EH (cell line): Measurements from ENCODE around the gene MPG.

Source experiments
- DNase-seq: peaks from one replicate; pipeline ENCODE4 v3.0.0-alpha.2; 2015; ENCODE audit warnings: low read depth

Gene MPG

DNA sequence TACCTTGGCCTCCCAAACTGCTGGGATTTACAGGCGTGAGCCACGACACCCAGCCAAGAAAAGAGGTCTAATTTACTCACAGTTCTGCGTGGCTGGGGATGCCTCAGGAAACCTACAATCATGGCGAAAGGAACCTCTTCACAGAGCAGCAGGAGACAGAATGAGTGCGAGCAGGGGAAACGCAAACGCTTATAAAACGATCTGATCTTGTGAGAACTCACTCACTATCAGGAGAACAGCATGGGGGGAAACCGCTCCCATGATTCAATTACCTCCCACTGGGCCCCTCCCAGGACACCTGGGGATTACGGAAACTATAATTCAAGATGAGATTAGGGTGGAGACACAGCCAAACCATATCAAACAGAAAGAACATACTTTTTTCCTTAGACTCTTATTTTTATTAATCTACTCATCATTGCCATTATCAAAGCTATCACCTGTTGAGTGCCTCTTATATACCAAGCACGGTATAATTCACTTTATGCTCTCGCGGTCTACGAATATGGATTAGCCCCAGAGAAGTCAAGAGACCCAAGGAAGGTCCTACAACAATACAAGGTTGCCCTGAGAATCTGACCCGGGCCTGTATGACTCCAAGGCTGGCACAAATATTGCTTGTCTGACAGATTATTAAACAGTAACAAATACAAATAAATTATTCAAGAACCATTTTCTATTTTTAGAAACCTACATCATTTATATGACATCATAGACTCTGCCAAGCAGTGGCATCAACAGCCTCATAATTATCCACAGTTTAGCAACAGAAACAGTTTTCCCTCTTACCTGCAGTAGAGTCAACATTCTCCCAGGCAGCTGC lies 27.0 kb upstream of the MPG start:
- no peak for DNase-seq

DNA sequence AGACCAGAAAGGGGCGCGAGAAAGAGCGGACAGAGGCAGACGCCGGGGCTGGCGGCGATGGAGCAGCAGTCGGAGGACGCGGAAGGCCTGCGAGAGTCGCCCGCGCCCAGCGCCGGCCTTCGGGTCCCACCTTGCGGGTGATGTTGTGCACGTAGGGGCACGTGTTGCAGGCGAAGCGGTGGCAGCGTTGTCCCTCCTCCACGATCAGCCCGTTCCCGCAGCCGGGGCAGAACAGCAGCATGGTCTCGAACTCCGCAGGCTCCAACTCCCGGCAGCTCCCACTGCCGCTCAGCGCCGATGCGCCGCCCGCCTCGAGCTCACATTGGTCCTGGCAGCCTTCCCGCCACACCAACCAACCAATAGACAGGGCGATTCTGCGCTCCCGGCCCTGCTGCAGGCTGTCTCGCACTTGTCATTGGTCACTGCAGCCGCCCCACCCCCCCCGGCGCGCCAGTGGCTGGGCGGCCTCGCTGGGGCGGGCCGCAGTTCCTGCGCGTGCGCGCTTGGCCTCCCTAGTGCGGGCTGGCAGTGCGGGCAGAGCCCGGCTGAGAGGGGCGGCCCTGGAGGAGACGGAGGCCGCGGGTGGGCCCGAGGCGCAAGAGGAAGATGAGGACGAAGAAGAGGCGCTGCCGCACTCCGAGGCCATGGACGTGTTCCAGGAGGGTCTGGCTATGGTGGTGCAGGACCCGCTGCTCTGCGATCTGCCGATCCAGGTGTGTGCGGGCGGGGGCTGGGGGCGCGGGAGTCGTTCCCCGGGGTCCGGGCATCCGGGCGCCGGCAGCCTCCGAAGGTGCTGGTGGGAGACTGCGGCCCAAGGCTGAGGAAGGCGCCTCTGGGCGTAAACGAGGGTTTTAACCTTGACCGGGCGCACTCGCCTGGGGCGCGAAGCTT lies 24.4 kb upstream of the MPG start, which contains the start of the genes POLR3K and SNRNP25:
TSS of gene POLR3K (minus strand) at position 263 of the 891 bp plus-strand sequence. CDS start at position 241, 22 bp downstream.
TSS of gene SNRNP25 (plus strand) at position 483 of the 891 bp plus-strand sequence. CDS start at position 672, 189 bp downstream.
- DNase-seq: peak; percentile 98

DNA sequence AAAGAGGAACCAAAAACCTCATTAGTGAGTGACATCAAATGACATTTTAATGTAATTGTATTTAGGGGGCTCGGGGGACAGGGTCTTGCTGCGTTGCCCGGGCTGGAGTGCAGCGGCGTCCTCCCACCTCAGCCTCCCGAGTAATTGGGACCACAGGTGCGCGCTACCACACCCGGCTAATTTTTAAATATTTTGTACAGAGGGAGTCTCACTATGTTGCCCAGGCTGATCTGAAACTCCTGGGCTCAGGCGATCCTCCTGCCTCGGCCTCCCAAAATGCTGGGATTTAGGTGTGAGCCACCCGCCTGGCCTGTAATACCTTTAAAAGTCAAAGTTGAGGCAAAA lies 23.8 kb upstream of the MPG start:
- no peak for DNase-seq

DNA sequence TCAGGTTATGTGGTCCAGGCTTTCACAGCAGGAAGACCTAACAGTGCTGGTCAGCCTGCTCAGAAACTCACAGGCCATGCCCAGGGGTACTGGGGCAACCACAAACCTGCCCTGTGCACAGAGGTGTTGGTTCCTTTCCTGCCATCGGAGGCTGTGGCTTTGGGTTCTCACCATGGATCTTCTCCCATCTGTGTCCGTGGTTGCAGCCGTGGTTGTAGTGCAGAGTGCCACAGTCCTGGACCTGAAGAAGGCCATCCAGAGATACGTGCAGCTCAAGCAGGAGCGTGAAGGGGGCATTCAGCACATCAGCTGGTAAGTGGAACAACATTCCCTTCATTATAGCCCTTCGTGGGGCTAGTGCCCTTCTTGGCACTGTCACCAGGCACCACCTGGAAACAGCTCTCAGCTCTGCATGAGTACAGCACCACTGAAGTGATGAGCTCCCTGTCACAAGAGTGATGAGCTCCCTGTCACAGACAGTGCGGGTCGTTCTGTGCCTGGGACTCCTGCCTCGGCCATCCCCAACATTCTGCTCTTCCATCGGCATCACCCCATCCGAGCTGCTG lies 22.4 kb upstream of the MPG start:
- no peak for DNase-seq

DNA sequence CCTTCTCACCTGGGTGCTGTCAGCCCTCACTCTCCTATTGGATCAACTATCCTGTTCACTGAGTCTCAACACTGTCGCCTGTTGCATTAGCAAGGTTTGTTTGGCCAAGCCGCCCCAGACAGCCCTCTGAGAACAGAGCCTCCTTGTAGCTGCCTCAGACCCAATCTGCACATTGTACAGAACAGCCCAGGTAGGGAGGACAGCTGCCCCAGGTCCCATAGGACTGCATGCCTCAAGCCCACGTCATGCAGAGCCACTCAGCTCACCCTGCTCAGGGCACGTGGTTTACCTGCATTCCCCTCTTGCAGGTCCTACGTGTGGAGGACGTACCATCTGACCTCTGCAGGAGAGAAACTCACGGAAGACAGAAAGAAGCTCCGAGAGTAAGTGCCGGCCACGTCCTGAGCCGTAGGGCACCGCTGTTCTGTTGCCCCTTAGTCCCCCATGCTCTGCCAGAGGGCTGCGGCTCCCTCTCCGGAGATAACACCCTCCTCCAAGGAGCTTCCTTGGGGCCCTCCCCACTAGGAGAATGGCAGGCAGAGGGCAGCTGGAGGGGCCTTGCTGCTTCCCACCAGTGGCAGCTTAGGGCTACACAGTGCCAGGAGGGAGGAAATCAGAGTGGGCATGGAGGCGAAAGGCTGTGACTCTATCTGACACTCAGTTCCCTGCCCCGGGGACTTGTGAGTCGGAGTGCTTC lies 21.6 kb upstream of the MPG start:
- no peak for DNase-seq

DNA sequence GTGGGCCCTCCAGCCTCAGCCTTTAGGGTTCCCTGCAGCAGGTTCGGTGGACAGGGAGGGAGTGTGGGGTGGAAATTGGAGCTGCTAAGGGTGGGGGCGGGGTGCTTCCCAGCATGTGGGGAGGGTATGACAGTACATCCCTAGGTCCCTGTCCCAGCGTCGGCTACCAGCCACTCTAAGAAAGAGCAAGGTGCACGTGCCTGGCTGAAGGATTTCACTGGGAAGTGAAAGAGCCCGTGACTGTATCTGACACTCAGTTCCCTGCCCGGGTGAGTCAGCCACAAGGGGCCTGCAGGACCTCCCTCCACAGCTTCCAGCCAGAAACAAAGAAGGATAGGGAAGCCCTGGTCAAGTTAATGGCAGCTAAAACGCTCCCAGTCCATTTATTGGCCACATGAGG lies 20.3 kb upstream of the MPG start:
- peak; percentile 25 for DNase-seq

DNA sequence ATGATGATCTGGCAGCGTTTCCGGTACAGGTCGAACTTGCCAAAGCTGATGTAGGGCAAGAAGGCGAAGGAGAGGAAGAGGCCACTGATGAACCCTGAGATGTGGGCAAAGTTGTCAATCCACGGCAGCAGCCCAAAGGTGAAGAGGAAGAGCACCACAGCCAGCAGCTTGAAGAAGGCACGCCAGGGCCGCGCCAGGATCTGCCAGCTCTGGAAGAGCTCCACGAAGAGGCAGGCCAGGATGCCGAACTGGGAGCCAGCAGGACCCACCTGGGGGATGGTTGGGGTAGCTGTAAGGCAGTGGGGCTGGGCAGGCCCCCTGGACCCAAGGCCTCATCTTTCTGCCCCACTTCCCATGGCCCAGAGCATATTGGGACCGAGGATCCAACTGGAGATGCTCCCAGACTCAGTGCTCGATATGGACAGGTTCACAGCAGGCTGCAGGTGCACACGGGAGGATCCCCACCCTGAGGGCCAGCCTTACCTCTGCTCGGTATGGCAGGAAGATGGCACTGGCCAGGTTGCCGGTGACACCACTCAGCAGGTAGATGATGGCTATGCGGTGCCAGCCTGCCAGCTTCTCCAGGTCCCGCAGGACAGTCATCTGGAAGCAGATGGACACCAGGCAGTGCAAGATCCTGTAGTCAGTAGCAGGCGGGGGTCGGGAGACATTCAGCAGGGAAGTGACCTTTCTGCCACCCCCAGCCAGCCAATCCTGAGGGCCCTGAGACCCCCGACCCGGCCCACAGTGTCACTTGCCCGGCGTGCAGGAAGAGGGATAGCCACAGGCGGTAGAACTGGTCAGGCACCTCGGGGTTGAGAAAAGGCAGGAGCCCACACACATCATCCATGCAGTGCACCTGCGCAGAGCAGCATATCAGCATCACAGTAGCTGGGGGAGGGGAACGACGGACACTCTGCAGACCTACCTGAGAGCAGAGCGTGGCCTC lies 19.3 kb upstream of the MPG start:
- no peak for DNase-seq

DNA sequence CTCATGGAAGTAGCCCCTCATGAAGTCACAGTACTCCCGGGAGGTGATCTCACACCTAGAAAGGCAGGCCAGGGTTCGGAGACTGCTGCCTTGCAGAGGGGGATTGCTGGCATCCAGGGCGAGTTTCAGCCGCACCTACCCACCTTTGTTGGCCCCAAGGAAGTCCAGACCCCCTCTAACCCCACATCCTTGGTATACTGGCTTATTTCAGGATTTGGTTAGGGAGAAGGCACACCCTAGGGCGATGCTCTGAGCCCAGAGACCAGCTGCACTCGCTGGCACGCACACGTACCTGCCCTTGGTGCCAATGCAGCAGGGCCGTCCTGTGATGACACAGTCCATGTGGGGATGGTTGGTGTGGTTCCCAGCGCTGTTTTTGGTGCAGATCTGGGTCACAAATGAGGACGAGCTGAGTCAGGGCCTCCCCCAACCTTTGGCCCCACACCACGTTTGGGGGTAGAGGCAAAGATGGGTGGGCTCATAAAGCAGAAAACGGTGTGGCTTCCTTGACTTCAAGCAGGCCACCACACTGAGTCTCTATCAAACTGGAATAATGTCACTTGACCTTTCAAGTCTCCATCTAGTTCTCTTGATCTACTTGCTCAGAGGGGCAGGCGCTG lies 18.5 kb upstream of the MPG start:
- DNase-seq: no peak

DNA sequence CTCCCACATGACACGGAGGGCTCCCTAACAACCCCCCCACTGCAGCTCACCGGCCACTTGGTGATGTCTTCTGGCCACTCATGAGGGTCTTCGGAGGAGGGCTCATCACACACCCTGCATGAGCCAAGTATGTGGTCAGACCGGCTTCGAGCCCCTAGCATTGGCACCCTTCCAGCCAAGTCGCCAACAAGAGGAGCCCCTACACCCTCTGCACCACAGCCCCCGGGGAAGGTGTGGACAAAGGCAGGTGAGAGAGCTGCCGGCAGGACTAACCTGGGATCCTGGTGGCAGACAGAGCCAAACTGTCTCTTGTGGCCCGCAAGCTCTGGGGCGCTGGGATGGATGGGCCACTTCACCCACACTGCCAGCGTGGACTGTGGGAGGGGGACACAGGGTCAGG lies 17.9 kb upstream of the MPG start:
- DNase-seq: no peak

DNA sequence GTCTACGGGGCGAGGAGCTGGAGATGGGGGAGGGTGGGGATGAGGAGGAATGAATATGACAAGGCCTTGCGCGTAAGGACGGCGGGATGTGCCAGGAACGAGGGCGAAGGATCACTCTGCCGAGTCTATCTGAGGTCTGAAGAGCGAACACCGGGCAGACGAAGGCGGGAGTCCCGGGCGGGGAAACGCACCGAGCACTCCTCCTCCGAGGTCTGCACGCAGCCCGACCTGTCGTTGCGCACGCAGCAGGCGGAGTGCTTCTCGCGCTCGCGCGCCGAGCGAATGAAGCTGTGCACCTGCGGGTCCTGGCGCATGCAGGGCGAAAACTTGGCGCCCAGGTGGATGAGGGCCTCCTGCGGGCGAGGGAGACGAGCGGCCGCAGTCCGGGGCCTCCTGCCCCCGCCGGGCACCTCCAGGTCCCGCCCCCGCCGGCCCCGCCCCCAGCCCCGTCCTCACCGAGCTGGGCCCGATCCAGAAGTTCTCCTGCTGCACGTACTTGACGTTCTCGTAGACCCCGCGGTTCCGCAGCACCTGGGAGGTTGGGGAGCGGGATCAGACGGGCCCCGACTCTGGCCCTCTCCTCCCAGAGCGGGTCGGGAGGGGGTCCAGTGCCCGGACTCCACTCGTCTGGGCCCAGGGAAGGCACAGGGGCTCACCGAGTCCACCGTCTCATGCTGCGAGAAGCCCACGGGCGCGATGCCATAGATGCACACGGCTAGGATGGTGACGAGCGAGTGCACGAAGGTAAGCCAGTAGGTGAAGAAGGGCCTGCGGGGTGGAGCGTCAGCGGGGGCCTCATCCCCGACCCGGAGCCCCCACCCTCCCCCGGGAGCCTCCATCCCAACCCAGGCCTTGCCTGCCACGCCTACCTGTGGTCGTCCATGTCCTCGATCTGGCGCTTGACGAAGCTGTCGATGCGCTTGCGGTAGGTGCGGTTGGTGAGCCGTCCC lies 16.8 kb upstream of the MPG start:
- DNase-seq: no peak

DNA sequence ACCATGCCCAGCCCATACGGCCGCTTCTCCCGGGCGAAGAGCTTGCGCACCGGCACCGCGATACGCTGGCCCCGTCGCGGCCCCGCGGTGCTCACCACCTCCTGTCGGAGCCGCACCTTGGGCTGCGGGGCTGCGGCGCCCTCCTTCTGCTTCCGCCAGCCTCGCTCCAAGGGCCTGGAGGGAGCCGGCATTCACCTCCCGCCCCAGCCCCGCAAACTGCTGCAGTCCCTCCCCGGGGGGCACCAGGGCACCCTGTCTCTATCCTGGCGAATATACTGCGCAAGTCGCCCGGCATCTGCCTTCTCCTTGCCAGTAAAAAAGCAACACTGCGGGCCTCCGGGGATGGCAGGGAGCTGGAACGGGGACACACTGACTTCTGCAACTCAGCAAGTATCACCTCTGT lies 16.1 kb upstream of the MPG start:
- no peak for DNase-seq

DNA sequence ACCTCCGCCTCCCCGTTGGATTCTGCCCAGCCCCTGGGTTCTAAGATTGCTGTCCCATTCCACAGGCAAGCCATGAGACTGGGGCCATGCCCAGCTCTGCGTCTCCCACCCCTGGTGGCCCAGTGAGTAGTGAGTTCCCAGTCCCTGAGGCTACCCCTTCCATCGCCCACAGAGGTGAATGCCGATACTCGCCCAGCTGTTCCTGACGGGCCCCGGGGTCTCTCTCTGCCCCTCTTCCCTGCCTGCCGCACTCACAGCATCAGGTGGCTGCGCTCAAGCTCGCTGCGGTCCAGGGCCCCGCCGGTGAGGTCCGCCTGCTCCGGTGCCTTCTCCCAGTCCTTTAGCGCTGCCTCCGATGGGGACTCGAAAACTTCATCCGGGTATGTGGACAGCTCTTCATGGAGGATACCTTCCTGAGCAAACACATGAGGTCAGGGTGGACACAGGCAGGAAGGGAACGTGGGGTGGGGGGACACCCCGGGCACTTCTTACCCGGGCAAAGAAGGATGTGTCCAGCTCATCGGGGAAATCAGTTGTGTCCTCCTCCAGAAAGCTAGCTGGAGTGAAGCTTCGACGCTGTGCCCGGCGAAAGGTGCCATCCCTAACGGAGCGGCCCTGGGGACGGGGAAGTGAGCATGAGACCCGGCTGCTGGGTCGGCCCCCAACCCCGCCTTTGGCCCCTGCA lies 15.6 kb upstream of the MPG start:
- DNase-seq: no peak

DNA sequence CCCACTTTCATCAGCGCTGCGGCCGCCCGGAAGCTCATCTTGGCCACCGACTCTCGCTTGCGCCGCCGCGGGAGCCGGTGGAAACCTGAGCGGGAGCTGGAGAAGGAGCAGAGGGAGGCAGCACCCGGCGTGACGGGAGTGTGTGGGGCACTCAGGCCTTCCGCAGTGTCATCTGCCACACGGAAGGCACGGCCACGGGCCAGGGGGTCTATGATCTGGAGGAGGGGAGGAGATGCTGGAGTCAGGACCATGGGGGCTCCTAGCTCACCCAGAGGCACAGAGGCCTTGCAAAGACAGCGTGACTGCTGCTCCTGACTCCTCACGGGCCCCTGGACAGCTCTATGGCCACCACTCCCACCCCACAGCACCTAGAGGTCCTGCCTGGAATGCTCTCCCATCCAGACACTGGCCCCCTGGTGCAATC lies 15.0 kb upstream of the MPG start:
- no peak for DNase-seq

DNA sequence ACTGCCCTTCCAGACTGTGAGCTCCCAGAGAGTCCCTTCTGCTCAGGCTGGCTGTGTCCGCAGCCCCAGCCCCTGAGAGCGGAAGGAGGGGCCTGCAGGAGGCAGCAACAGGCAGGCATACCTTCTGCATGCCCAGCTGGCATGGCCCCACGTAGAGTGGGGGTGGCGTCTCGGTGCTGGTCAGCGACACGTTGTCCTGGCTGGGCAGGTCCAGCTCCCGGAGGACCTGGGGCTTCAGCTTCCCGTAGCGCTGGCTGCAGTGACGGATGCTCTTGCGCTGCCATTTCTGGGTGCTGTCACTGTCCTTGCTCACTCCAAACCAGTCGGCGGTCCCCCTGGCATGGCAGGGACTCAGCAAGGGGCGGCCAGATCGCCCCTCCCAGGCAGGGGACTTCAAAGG lies 14.6 kb upstream of the MPG start:
- DNase-seq: no peak

DNA sequence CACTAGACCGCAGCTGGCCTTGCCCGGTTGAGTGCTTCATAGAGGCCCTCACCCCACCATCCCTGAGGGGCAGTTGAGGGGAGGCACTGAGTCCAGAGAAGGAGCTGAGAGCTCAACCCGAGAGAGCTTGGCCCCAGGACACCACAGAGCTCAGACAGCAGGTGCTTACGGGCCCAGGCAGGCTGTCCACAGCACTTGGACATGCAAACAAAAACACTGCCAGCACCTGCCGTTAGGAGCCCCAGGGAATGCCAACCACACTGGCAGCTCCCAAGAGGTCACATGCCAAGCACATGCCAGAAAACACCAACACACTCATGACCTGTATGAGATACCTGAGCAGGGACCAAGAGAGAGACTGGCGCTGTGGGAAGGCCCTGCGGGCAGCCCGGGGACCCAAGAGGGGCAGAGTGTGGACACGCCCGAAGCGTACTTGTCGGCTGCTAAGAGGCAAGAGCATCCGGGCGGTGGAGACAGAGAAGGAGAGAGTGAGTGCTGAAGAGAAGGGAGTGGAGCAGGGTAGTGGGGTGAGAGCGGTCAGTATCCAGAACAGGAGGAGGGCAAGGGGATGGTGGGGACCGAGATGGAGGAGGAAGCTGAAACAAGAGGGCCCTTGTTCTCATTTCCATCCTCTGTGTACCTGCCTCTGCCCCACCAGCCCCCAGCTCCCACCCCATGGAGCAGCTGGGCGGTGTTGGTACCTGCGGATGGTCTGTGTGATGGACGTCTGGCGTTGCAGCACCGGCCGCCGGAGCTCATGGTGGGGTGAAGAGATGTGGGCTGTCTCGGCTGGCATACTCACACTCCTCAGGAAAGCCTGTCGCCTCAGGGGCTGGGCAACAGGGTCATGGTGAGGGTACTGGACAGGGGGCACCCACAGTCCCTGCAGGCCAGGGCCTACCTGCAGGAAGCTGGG lies 13.8 kb upstream of the MPG start:
- no peak for DNase-seq

DNA sequence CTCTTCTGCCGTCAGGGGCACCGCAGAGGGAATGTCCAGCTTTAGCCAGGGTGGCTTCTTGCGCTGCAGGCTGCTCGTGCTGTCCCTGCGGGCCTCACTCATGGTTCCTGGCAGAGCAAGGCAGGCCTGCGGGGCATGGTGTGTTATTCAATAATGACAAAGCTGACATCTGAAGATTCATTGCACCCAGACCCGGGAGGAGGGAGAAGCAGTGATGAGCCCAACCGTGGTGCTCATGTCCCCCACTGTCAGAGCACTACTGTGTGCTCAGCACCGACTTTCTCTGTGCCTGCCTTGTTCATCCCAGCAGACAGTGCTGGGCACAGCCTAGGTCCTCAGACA lies 13.1 kb upstream of the MPG start:
- DNase-seq: no peak

DNA sequence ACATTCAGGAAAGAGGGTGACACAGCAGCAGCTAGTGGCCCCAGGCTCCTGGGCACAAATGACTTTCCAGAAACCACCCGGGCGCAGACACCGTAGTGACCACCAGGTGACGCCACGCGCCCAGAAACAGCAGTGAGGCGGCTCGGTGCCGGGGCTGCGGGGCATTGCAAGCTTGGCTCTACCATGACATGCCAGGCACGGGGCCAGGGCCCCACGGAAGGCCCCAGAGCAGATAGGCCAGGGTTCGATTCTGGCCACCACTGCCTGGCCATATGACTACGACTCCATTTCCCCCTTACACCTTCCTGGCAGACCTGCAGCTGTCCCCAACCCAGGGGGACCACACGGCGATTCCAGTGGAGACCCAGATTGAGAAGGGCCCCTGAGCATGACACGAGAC lies 12.3 kb upstream of the MPG start:
- peak; percentile 74 for DNase-seq
